PC-3 (cell line): ENCODE results near the gene TADA2B. TPM values are rescaled to one million over a fixed set of nuclear protein-coding genes. Genes with fewer than 3 reads are reported as not detected.
A peak's percentile ranks its signal among the peaks of the same experiment; 100 is the strongest.

ENCODE experiments used
- ATAC-seq: fragments of 200-7000 bp; cut with Tn5 transposase; 2 replicates; pipeline ENCODE4 v1.9.1; 2020; ENCODE audit warnings: mild to moderate bottlenecking, moderate library complexity
- BruUV-seq: library from RNA; stranded (reverse); fragments of 400-500 nt; replicated peaks from 2 replicates; lab custom pipeline; 2021; lab: Mats Ljungman, UMichigan
- CTCF ChIA-PET: fragments of 300-600 bp; sonication (Branson Sonifier 250); formaldehyde crosslinking; loops from one replicate; lab custom pipeline; 2022; ENCODE audit warnings: antibody characterized with exemption; lab: Charles Lee
- POLR2A ChIA-PET: fragments of 300-600 bp; sonication (Branson Sonifier 250); formaldehyde crosslinking; loops from one replicate; lab custom pipeline; 2022; ENCODE audit warnings: antibody characterized with exemption; ENCODE audit not compliant: unreplicated experiment; lab: Charles Lee
- DNase-seq: peaks from one replicate; pipeline ENCODE4 v3.0.0-alpha.2; 2015
- H2AFZ ChIP-seq: fragments of 300-600 bp; sonication (generic); 2 replicates; pipeline ENCODE4 v1.6.0; 2016; ENCODE audit warnings: antibody characterized with exemption, low read length
- H3F3A ChIP-seq: fragments of 300-600 bp; sonication (generic); one replicate; pipeline ENCODE4 v1.6.0; 2017; ENCODE audit warnings: antibody characterized with exemption, low read length, control low read depth, mild to moderate bottlenecking; ENCODE audit not compliant: unreplicated experiment
- H3K27ac ChIP-seq: fragments of 300-600 bp; sonication (generic); 2 replicates; pipeline ENCODE4 v1.5.1; 2016; ENCODE audit warnings: mild to moderate bottlenecking, low read length
- H3K27me3 ChIP-seq: fragments of 300-600 bp; sonication (generic); 2 replicates; pipeline ENCODE4 v1.6.1; 2016; ENCODE audit warnings: low read length, mixed read lengths
- H3K36me3 ChIP-seq: fragments of 300-600 bp; sonication (generic); 2 replicates; pipeline ENCODE4 v1.6.1; 2016; ENCODE audit warnings: low read depth, mixed run types, low read length, mixed read lengths
- H3K4me1 ChIP-seq: fragments of 300-600 bp; sonication (generic); 2 replicates; pipeline ENCODE4 v1.5.1; 2016; ENCODE audit warnings: low read length; ENCODE audit not compliant: insufficient read depth
- H3K4me2 ChIP-seq: fragments of 300-600 bp; sonication (generic); 2 replicates; pipeline ENCODE4 v1.6.0; 2016; ENCODE audit warnings: low read length
- H3K4me3 ChIP-seq: fragments of 300-600 bp; sonication (generic); 2 replicates; pipeline ENCODE4 v1.5.1; 2016; ENCODE audit warnings: mild to moderate bottlenecking, low read length, mixed read lengths
- H3K79me2 ChIP-seq: fragments of 300-600 bp; sonication (generic); 2 replicates; pipeline ENCODE4 v1.6.1; 2017; ENCODE audit warnings: low read length, mixed read lengths
- H3K9ac ChIP-seq: fragments of 300-600 bp; sonication (generic); 2 replicates; pipeline ENCODE4 v1.6.0; 2016; ENCODE audit warnings: mild to moderate bottlenecking, low read length
- H3K9me2 ChIP-seq: fragments of 300-600 bp; sonication (generic); replicated peaks from 2 replicates; pipeline ENCODE4 v1.6.1; 2016; ENCODE audit warnings: mixed run types, low read length, mixed read lengths
- H3K9me3 ChIP-seq: fragments of 300-600 bp; sonication (generic); 2 replicates; pipeline ENCODE4 v1.6.1; 2016; ENCODE audit warnings: low read length, mixed read lengths
- H4K20me1 ChIP-seq: fragments of 300-600 bp; sonication (generic); 2 replicates; pipeline ENCODE4 v1.6.1; 2016; ENCODE audit warnings: low read length, mixed read lengths
- CTCF ChIP-seq: fragments of 300-600 bp; sonication (generic); conservative IDR thresholded peaks from 2 replicates; pipeline ENCODE4 v1.5.1; 2017; ENCODE audit warnings: antibody characterized with exemption, low read depth, mild to moderate bottlenecking, low read length
- EZH2 ChIP-seq: fragments of 300-600 bp; sonication (generic); IDR thresholded peaks from one replicate; pipeline ENCODE4 v1.6.1; 2017; ENCODE audit warnings: antibody characterized with exemption, mild to moderate bottlenecking, low read length; ENCODE audit not compliant: unreplicated experiment
- EZH2phosphoT487 ChIP-seq: fragments of 300-600 bp; sonication (generic); IDR thresholded peaks from 2 replicates; pipeline ENCODE4 v1.6.1; 2018; ENCODE audit warnings: mild to moderate bottlenecking, antibody characterized with exemption, low read length, borderline replicate concordance
- intact Hi-C: fragments of 100-400 bp; cut with micrococcal nuclease; formaldehyde crosslinking; loops from 2 replicates; pipeline ENCODE4 v1.9.0; 2023
- total RNA-seq: library from RNA; depleted of rRNA; stranded (reverse); fragments of >200 nt; gene quantifications from 2 replicates; pipeline ENCODE4 v1.2.3, GENCODE V29; 2014

The TADA2B gene
- total RNA-seq, 1 experiment from 2014 or later = 14.7 TPM

DNA sequence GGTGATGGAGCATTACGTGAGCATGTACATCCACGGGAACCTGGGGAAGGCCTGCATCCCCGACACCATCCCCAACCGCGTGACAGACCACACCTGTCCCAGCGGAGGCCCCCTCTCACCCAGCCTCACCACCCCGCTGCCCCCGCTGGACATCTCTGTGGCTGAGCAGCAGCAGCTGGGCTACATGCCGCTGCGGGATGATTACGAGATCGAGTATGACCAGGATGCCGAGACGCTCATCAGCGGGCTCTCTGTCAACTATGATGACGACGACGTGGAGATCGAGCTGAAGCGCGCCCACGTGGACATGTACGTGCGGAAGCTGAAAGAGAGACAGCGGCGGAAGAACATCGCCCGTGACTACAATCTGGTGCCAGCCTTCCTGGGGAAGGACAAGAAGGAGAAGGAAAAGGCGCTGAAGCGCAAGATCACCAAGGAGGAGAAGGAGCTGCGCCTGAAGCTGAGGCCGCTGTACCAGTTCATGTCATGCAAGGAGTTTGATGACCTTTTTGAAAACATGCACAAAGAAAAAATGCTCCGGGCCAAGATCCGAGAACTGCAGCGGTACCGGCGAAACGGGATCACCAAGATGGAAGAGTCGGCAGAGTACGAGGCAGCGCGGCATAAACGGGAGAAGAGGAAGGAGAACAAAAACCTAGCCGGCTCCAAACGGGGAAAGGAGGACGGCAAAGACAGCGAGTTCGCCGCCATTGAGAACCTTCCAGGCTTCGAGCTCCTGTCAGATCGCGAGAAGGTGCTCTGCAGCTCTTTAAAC, 11.1 kb downstream of the TADA2B start:
- Histone ChIP-seq H4K20me1 (no peaks in the 10 kb centered on the region), H2AFZ (no peak overlapping the region), H3K36me3 (peaks cover 9% of the 10 kb centered on the region), H3K27me3 (no peaks in the 10 kb centered on the region), H3K4me1 (no peaks in the 10 kb centered on the region), H3K4me2 (no peak overlapping the region), H3K9ac (no peak overlapping the region), H3K27ac (no peak overlapping the region), H3K9me2 (no peaks in the 10 kb centered on the region), H3K9me3 (no peaks in the 10 kb centered on the region), H3F3A (no peaks in the 10 kb centered on the region), H3K79me2 (peaks cover 39% of the 10 kb centered on the region), H3K4me3 (no peak overlapping the region)
- intact Hi-C loops = no loop called here
- BruUV-seq = no TSS peak
- TF ChIP-seq CTCF (no peak), EZH2 (no peak), EZH2phosphoT487 (no peak)
- ATAC-seq (no peak), DNase-seq (no peak)
- CTCF ChIA-PET = no interaction called here
- POLR2A ChIA-PET = no interaction called here

- no peaks in the 10 kb centered on the region for H3K9me2 ChIP-seq
- H3K27me3 ChIP-seq = no peaks in the 10 kb centered on the region
- no peak overlapping the region for H3K27ac ChIP-seq
- peaks cover 28% of the 10 kb centered on the region for H3K79me2 ChIP-seq
- H4K20me1 ChIP-seq = no peaks in the 10 kb centered on the region
- TF ChIP-seq EZH2phosphoT487 (no peak), CTCF (no peak), EZH2 (no peak)
- no peak overlapping the region for H3K9ac ChIP-seq
- ATAC-seq (peak; percentile 33; the same call in 1 of the 2 replicates), DNase-seq (no peak)
- H3K4me3 ChIP-seq = no peak overlapping the region
- CTCF ChIA-PET = no interaction called here
- no peaks in the 10 kb centered on the region for H3K9me3 ChIP-seq
- no peak overlapping the region for H2AFZ ChIP-seq
- peaks cover 19% of the 10 kb centered on the region for H3K36me3 ChIP-seq
- intact Hi-C loops = no loop called here
- POLR2A ChIA-PET = no interaction called here
- no TSS peak for BruUV-seq
- no peak overlapping the region for H3K4me2 ChIP-seq
- no peaks in the 10 kb centered on the region for H3K4me1 ChIP-seq
- no peaks in the 10 kb centered on the region for H3F3A ChIP-seq
Measured at GRCh38 chr4:7055111-7055989, 12.2 kb downstream of the TADA2B start.

GRCh38 chr4:7055990-7056325, 12.8 kb downstream of the TADA2B start:
- no peak for TF ChIP-seq CTCF
- TF ChIP-seq EZH2 = no peak
- TF ChIP-seq EZH2phosphoT487 = no peak
- Histone ChIP-seq H3K9me2 (no peaks in the 10 kb centered on the region), H3K9ac (no peak overlapping the region), H3K4me2 (no peak overlapping the region), H3F3A (no peaks in the 10 kb centered on the region), H3K27ac (no peak overlapping the region), H3K4me1 (no peaks in the 10 kb centered on the region), H4K20me1 (no peaks in the 10 kb centered on the region), H2AFZ (no peak overlapping the region), H3K4me3 (no peak overlapping the region), H3K27me3 (no peaks in the 10 kb centered on the region), H3K79me2 (peaks cover 22% of the 10 kb centered on the region), H3K36me3 (peaks cover 25% of the 10 kb centered on the region), H3K9me3 (no peaks in the 10 kb centered on the region)
- BruUV-seq = no TSS peak
- intact Hi-C loops = no loop called here
- DNase-seq (no peak), ATAC-seq (no peak)
- ChIA-PET POLR2A (no interaction called here), CTCF (no interaction called here)
